RWPE1 (cell line): ENCODE data around the gene VSX1.

Source experiments
- CTCF ChIA-PET: fragments of 350-600 bp; sonication (Branson Sonifier 250); formaldehyde crosslinking; extraction: SDS; loops from one replicate; lab custom pipeline; 2021; lab: Yijun Ruan, JAX
- POLR2A ChIA-PET: fragments of 400-600 bp; formaldehyde crosslinking; extraction: SDS; loops from one replicate; lab custom pipeline; 2020; ENCODE audit warnings: antibody characterized with exemption; ENCODE audit not compliant: low non-redundant PET; lab: Yijun Ruan, JAX
- DNase-seq: peaks from one replicate; pipeline ENCODE4 v3.0.0; 2012; ENCODE audit warnings: low spot score
- H3K27ac ChIP-seq: fragments of 450-650 bp; 2 replicates; pipeline ENCODE4 v1.5.1; 2017
- CTCF ChIP-seq: fragments of 450-650 bp; conservative IDR thresholded peaks from 2 replicates; pipeline ENCODE4 v1.5.1; 2017; ENCODE audit warnings: low read depth, mild to moderate bottlenecking

Gene VSX1

GRCh38 chr20:25037288-25038102 lies 44.4 kb downstream of the VSX1 start:
- no peak for TF ChIP-seq CTCF
- no peak overlapping the region for H3K27ac ChIP-seq
- DNase-seq = no peak
- CTCF ChIA-PET = interaction anchor here (0.5 to 0.7 kb wide), 2 partner anchors 9 to 20 kb away, joined by 3 to 5 read pairs; no protein-coding TSS in a partner anchor
- POLR2A ChIA-PET = no interaction called here

GRCh38 chr20:25036331-25036936 lies 45.5 kb downstream of the VSX1 start:
- ChIA-PET CTCF (interaction anchor here (0.7 kb wide), 2 partner anchors 11 to 13 kb away, joined by 3 to 5 read pairs; no protein-coding TSS in a partner anchor), POLR2A (no interaction called here)
- DNase-seq = no peak
- no peak overlapping the region for H3K27ac ChIP-seq
- no peak for TF ChIP-seq CTCF

GRCh38 chr20:25035921-25036320 lies 46.0 kb downstream of the VSX1 start:
- POLR2A ChIA-PET = no interaction called here
- no peak for DNase-seq
- CTCF ChIA-PET = interaction anchor here (0.7 kb wide), 1 partner anchor 14 kb away, joined by 3 read pairs; no protein-coding TSS in a partner anchor
- no peak for TF ChIP-seq CTCF
- H3K27ac ChIP-seq = no peak overlapping the region

GRCh38 chr20:25033924-25034300 lies 48.0 kb downstream of the VSX1 start:
- ChIA-PET CTCF (interaction anchor here (0.7 kb wide), 2 partner anchors 10 to 195 kb away, joined by 3 to 4 read pairs; no protein-coding TSS in a partner anchor), POLR2A (no interaction called here)
- no peak for TF ChIP-seq CTCF
- H3K27ac ChIP-seq = no peak overlapping the region
- DNase-seq = no peak

GRCh38 chr20:25033265-25033923 lies 48.5 kb downstream of the VSX1 start:
- H3K27ac ChIP-seq = no peak overlapping the region
- TF ChIP-seq CTCF = no peak
- POLR2A ChIA-PET = no interaction called here
- no peak for DNase-seq
- CTCF ChIA-PET = interaction anchor here (0.7 kb wide), 1 partner anchor 9 kb away, joined by 4 read pairs; no protein-coding TSS in a partner anchor
